Mucosa of descending colon (tissue), 3 donors: Measurements from ENCODE around the gene ICE1. TPM values are rescaled to one million over a fixed set of nuclear protein-coding genes. Genes with fewer than 3 reads are reported as not detected.

Experiments
- ATAC-seq: fragments of 200-7000 bp; cut with Tn5 transposase; one replicate; pipeline ENCODE4 v1.9.1; 2020; ENCODE audit warnings: mild to moderate bottlenecking, moderate library complexity
- DNase-seq, 3 donors: peaks; one replicate each; pipeline ENCODE4 v3.0.0-alpha.2; 2020
- H3K36me3 ChIP-seq: fragments of 200-600 bp; one replicate; pipeline ENCODE4 v1.8.0; 2021; ENCODE audit warnings: low read depth, mild to moderate bottlenecking
- H3K4me1 ChIP-seq: fragments of 200-600 bp; one replicate; pipeline ENCODE4 v1.8.0; 2021; ENCODE audit warnings: low read depth, mild to moderate bottlenecking
- H3K4me3 ChIP-seq: fragments of 200-600 bp; one replicate; pipeline ENCODE4 v1.8.0; 2021; ENCODE audit warnings: mild to moderate bottlenecking
- H3K9me3 ChIP-seq: fragments of 200-600 bp; one replicate; pipeline ENCODE4 v1.8.0; 2021; ENCODE audit warnings: mild to moderate bottlenecking
- intact Hi-C, 2 donors: fragments of 100-400 bp; cut with DNase I in 1 of 2; cut with micrococcal nuclease in 1 of 2; formaldehyde crosslinking; loops; one replicate each; pipeline versions ENCODE4 v1.11.0 to v1.11.1; 2022; cut with DNase I, micrococcal nuclease
- total RNA-seq, 3 donors: library from RNA; stranded (reverse); fragmentation: NEBNext Ultra II Directional in 2 of 3; extraction: Animal tissue kit (Norgen Biotek cat#: 25700) in 2 of 3; gene quantifications; one replicate each; pipeline versions ENCODE4 v1.2.1 to v1.2.4, GENCODE V29; 2021 to 2023
- TF ChIP-seq, protein P1 (sequence below): fragments of 200-600 bp; IDR thresholded peaks from one replicate; pipeline ENCODE4 v1.8.0; 2022; ENCODE audit warnings: antibody characterized with exemption, mild to moderate bottlenecking
- donor health status: DM: no; HTN: no; CAD: no; lungs with moderate emphysema.
- donor health status: DM: no; HTN: no; CAD: no.
- donor health status: DM: no; HTN: yes; CAD: no.

Gene ICE1
- total RNA-seq, 3 donors from 2014 or later = 16.9 to 30.7 (median 18.1) TPM

DNA sequence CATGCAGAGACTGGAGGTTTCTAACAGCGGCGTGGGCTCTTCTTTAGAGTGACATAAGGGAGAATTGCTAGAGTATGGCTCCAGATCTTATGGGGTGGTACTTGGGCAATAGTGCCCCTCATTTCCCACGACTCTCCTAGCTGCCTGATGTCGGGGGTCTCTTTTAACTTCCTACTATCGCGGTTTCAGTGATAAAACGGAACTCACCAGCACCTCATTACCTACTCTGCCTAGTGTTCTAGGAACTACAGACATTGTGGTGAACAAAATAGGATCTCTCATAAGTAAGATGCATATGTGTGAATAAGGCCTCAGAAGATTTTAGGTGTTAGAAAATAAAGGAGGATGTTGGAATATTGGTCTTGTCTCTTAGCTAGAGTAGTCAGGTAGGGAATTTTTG lies 1.1 kb downstream of the ICE1 start:
- Histone ChIP-seq H3K4me1 (peaks cover 20% of the 10 kb centered on the region), H3K9me3 (no peaks in the 10 kb centered on the region), H3K4me3 (no peak overlapping the region), H3K36me3 (peaks cover 4% of the 10 kb centered on the region)
- DNase-seq (no peak), ATAC-seq (no peak)
- intact Hi-C loops = no loop called here
- TF ChIP-seq, protein P1, sequence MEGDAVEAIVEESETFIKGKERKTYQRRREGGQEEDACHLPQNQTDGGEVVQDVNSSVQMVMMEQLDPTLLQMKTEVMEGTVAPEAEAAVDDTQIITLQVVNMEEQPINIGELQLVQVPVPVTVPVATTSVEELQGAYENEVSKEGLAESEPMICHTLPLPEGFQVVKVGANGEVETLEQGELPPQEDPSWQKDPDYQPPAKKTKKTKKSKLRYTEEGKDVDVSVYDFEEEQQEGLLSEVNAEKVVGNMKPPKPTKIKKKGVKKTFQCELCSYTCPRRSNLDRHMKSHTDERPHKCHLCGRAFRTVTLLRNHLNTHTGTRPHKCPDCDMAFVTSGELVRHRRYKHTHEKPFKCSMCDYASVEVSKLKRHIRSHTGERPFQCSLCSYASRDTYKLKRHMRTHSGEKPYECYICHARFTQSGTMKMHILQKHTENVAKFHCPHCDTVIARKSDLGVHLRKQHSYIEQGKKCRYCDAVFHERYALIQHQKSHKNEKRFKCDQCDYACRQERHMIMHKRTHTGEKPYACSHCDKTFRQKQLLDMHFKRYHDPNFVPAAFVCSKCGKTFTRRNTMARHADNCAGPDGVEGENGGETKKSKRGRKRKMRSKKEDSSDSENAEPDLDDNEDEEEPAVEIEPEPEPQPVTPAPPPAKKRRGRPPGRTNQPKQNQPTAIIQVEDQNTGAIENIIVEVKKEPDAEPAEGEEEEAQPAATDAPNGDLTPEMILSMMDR = no peak

DNA sequence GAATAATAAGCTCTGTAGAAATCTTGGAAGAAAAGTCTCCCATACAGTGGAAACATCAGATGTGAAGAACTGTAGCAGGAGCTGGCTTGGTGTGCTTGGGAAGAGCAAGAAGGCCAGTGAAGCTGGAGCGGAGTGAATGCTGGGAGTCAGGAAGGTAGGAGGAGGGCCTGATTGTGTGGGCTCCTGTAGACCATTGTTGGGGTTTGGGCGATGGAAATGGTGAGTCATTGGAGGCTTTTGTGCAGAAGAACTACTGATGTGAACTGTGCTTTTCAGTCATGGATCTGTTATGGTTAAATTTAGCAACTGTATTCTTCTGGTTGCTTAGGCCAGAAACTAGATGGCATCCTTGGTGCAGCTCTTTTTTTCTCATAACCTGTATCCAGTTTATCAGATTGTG lies 2.3 kb downstream of the ICE1 start:
- intact Hi-C loops = no loop called here
- TF ChIP-seq, protein P1 = no peak
- Histone ChIP-seq H3K4me1 (peaks cover 20% of the 10 kb centered on the region), H3K9me3 (no peaks in the 10 kb centered on the region), H3K36me3 (peaks cover 4% of the 10 kb centered on the region), H3K4me3 (no peak overlapping the region)
- DNase-seq (no peak), ATAC-seq (no peak)

DNA sequence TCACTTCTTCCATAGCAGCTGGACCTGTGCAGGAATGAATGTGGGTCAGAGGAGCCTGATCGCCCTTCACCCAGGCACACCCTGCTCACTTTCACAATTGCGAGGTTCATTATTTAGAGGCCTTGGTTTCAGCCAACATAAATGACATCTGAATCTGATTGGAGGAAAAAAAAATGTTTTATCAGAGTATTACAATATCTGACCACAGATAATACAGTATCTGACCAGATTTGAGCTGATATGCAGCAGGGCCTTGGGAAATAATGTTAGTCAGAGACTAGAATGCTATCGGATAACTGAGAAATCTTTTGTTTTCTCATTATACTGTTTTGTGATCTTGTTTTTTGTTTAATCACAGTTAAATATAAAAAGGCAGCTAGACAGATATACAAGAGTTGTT lies 7.7 kb downstream of the ICE1 start:
- intact Hi-C loops = no loop called here
- TF ChIP-seq, protein P1 = no peak
- Histone ChIP-seq H3K4me1 (no peaks in the 10 kb centered on the region), H3K4me3 (no peak overlapping the region), H3K9me3 (no peaks in the 10 kb centered on the region), H3K36me3 (no peaks in the 10 kb centered on the region)
- peak; percentile 20 for ATAC-seq
- DNase-seq = no peak

DNA sequence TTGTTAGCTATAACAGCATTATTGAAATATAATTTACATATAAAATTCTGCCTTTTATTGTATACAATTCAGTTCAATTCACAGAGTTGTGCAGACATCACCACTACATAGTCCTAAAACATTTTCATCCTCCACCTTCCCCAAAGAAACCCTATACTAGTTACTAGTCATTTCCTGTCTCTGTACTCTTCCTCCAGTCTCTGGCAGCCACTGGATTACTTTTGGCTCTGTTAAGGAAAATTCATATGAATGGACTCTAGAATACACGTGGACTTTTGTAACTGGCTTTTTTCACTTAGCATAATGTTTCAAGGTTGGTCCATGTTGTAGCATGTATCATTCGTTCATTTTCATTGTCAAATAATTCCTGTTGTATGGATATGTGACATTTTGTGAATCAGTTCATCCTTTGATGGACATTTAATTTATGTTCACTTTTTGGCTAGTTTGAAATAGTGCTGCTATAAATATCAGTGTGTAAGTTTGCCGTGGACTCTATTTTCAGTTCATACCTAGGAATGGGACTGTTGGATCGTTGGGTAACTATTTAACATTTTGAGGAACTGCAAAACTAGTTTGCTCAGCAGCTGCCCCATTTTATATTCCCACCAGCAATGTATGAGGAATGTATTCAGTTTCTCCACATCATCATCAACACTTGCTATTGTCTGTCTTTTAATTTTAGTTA lies 9.7 kb downstream of the ICE1 start:
- DNase-seq (no peak), ATAC-seq (no peak)
- no peaks in the 10 kb centered on the region for H3K9me3 ChIP-seq
- no peaks in the 10 kb centered on the region for H3K36me3 ChIP-seq
- no peak overlapping the region for H3K4me3 ChIP-seq
- intact Hi-C loops = no loop called here
- H3K4me1 ChIP-seq = no peaks in the 10 kb centered on the region
- TF ChIP-seq, protein P1 = no peak

DNA sequence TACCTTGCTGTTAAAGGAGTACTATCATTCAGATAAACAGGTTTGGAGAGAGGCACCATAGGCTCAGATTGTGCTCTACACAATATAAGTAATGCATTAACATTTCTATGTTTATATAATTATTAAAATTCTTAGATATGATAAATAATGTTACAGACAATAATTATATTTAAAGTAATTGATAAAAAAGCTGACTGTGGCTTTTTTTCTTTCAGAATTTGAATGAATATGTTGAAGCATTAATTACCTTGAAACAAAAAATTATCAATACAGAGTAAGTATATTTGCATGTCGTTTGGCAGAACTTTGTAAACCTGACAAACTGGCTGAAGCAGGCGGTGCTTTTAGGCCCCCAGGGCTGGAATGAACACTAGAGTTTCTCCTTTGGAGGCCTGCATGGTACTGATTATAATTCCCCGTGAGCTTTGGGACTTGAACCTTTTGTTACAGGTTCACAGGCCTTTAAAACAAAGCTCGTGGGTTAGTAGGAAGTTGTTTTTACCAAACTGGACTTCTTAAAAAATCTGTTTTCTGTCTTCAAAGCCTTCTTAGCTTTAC lies 13.8 kb downstream of the ICE1 start:
- TF ChIP-seq, protein P1 = no peak
- DNase-seq = no peak

More for the DNA sequence above, 13.8 kb downstream of the ICE1 start:
- no peak for ATAC-seq
- H3K4me1 ChIP-seq = no peaks in the 10 kb centered on the region
- intact Hi-C loops = no loop called here
- no peak overlapping the region for H3K4me3 ChIP-seq
- H3K36me3 ChIP-seq = no peaks in the 10 kb centered on the region
- H3K9me3 ChIP-seq = no peaks in the 10 kb centered on the region
